Limb (tissue), 2 donors: ENCODE data around the gene CEBPB.

Experiments
- DNase-seq, 2 donors: peaks; one replicate each; pipeline ENCODE4 v3.0.0-alpha.2; 2016; ENCODE audit errors: extremely low spot score in 2 of 2

CEBPB gene

DNA sequence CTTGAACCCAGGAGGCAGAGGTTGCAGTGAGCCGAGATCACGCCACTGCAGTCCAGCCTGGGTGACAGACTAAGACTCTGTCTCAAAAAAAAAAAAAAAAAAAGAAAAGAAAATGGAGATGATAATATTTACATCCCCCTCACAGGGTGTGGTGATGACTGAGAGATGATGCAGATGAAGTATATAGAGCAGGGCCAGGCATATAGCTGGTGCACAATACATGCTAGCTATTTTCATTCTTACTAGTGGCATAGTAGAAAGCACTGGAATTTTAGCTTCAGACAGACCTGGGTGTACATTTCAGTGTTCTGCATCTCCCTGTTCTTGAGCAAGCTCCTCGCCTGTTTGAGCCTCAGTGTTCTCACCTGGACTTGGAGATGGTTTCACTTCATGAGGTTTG is 36.9 kb downstream of the CEBPB start:
- DNase-seq, result no peak

DNA sequence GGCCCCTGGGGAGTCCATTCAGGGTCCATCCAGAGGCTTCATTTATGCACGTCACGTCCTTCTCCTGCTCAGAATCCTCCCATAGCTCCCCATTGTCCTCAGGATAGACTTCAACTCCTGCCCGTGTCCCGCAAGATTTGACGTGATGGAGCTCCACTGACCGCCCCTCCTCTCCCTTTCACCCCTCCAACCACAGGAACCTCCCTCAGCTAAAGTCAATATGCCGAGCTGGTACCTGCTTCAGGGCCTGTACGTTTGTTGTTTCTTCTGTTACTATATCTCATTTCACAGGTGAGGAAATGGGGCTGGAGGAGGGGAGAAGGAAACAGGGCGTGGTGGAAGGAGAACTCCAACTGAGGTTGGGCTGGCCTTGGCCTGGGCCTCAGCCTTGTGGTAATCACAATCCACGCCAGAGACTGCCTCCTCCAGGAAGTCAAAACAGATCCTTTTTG is 38.6 kb downstream of the CEBPB start:
- DNase-seq, result no peak

DNA sequence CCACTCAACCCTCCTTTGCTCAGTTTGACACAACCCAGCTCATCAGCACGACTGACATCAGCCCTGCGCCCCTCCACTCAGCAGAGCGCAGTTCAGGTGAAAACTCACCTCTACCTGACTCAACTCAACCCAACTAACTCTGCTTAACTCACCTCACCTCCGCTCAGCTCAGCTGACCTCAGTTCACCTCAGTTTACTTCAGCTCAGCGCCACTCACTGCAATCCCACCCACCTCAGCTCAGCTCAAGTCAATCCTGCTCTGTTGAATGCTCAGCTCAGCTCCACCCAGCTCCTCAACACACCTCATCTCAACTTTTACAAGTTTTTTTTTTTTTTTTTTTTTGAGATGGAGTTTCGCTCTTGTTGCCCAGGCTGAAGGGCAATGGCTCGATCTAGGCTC is 39.6 kb downstream of the CEBPB start:
- DNase-seq, result no peak

DNA sequence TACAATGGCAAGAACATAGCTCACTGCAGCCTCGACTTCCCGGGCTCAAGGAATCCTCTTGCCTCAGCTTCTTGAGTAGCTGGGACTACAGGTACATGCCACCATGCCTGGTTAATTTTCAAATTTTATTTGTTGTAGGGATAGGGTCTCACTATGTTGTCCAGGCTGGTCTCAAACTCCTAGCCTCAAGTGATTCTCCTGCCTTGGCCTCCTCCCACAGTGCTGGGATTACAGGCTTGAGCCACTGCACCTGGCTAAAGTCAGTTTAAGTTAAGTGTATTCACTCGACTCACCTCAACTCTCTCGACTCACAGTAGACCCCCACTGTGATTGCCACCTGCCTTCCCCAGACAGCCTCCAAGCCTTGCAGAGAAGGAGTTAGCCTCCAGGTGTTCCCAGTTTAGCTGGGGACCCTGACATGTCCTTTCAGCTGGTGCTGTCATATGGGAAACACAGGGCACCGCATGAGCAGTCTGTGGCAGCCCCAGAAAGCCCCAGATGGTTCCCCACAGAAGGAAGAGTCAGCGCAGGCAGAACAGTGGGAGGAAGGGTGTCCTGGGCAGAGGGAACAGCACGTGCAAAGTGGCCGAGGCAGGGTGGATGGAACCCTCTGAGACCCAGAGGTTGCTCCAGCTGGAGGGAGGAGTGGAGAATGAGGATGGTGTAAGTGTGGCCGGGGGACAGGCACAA is 40.4 kb downstream of the CEBPB start:
- no peak for DNase-seq

DNA sequence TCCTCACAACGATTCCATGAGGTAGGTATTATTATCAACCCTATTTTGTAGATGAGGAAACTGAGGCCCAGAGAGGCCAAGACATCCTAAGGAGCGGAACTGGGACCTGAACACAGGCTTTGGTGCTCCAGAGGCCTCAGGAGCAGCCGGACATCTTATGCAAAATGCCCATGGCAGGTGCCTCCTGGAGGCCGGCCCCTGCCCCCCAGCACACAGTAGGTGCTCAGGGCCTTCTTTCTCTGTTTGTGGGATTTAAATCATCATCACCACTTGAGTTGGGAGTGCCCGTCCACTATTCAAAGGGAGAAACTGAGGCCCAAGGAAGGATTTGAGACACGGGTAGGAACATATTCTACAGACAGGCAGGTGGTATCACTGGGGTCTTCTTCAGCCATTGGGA is 41.2 kb downstream of the CEBPB start:
- DNase-seq, result no peak

DNA sequence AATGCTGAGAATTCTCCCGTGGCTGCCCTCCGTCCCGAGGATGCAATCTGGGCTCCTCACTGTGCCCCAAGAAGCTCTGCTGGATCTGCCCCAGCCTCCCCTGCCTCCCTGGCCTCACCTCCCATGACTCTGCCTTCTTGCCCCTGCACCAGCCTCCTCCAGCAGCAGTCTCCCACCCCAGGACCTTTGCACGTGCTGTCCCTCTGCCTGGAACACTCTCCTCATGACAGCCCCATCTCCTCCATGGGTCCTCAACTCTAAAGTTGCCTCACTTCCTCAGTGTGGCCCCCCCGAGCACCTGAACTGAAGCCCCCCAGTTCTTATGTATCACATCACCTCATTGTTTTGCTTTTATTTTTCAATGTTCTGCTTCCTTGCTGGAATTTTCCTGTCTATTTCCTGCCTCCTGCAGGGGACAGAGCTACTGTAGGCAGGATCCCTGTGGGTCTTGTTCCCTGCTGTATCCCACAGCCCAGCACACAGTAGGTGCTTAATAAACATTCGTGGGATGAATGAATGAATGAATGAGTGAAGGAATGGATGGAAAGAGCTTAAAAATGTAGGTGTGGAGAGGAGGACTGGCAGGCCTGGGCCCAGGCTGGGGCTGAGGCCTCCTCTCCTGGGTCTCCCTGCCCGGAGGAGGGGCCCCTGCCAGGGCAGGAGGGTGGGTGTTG is 42.2 kb downstream of the CEBPB start:
- DNase-seq, result no peak

DNA sequence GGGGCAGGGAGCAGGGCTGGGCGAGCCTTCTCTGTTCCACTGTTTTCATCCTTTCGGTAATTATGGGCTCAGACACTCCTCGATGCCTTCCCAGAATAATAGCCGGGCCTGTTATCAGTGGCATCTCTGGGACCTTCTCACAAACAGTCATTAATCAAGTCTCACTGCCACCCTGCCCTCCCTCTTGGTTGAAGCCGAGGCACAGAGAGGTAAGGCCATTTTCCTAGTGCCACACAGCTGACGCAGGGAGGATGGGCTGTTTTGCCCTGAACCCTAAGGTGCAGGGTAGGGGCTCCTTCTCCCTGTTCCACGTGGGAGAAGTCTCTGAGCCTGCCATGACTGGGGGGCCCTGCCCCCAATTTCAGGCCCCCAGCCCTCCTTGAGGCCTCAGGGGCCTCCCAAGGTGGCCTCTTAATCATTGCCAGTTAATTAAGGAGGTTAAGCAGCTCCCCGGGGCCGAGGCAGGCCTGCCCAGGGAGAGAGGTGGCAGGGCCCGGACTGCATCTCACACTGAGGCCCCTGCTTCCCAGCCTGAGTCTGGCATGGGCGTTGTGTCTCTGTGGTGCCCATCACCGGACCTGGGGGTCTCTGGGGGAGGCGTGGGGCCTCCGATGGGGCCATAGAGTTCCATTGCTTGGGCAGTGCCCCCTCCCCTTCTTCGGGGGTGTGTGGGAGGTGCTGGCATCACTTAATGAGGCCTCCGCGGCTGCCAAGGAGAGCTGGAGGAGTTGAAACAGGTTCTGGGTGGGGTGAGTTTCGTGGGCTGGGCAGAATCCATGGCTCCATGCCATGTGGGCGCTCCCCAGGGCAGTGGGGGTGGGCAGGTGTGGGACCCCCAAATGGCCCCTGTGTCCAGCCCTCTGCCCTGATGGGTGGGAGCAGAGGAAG is 42.9 kb downstream of the CEBPB start:
- DNase-seq, result no peak

DNA sequence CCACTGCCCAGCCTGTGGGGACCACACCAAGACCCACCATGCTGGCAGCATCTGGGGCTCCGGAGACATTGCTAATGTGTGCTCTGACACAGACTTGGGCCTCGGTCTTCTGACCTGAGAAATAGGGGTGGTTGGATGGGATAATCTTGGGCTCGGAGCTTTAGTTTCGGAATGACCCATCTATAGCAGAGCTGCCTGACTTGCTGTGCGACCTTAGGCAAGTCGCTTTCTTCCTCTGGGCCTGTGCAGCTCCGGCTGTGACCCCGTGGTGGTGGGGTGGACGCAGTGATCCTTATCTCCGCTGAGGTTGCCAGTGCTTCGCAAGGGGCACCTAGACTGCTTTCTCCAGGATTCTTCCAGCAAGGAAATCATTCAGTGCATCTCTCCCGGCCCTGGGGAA is 43.7 kb downstream of the CEBPB start:
- no peak for DNase-seq

DNA sequence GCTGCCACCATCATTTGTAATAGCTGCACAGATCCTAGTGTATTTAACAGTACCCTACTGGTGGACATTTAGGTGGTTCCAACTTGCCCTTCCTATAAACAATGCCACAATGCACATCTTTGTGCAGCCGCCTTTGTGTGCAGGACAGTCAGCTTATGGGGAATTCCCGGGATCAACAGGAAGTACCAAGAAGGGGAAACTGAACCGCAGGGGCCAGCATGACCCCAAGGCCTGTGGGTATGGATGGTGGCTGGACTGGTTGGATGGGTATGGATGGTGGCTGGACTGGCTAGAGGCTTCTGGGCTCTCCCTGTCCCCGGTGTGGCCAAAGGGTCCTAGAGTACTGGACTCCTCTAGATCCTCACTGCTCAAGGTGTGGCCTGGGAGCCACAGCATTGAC is 46.7 kb downstream of the CEBPB start:
- no peak for DNase-seq

DNA sequence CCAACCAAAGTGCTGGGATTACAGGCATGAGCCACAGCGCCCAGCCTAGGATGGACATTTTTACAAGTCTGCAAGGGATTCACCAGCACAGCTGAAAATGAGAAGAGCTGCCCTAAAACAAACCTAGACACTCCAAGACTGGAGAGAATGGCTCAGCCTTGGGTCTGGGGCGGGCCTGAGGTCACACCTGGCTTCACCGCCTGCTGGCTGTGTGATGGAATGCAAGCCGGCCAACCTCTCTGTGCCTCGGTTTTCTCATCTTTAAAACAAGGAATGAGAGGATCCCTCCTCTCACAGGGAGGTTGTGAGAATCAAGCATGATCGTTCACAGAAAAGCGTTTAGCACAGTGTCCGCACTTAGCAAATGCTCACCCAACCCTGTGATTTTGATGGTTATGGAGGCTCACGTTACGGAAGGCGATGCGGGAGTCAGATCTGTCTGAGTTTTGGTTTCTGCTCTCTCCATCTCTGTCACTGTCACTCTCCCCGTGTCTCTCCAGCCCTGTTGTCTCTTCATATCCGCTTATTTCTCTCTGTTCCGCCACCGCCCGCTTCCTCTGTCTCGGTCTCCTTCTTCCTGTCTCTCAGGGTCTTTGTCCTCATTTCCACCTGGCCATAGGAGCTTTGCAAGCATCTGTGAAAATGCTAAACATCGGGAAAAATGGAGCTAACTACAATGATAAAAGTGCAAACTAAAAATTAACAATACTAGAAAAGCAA is 47.6 kb downstream of the CEBPB start:
- no peak for DNase-seq

DNA sequence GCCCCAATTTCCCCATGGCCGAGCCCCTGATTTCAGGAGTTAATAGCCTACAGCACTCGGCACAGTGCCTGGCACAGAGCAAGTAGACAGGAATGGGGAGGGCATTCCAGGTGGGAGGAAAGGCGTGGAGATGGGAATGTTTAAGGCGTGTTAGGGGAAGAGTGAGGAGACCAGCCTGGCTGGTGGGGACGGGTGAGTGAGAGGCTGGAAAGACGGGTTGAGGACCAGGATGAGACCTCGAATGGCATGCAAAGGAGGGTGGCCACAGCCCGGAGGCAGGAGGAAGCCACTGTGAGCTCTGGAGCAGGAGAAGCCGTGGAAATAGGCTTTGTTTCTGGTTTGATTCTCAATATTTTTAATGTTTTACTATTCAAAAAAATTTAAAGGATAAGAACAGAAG is 49.5 kb downstream of the CEBPB start:
- no peak for DNase-seq

DNA sequence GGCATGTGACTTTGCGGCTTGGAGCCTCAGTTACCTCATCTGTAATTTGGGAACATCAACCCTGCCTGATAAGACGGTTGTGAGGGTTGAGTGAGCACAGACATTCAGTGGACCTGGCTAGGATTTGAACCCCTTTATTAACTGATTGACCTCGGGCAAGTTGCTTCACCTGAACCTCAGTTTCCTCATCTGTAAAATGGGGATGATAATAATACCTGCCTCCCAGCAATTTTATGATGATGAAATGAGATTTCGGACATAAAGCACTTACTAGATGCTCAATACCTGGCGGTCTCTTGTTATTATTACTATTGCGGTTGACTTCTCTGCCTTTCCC is 51.5 kb downstream of the CEBPB start:
- DNase-seq, result no peak
